ENCODE measurements around the gene AFF1.

- TF ChIP-seq, protein P1, sequence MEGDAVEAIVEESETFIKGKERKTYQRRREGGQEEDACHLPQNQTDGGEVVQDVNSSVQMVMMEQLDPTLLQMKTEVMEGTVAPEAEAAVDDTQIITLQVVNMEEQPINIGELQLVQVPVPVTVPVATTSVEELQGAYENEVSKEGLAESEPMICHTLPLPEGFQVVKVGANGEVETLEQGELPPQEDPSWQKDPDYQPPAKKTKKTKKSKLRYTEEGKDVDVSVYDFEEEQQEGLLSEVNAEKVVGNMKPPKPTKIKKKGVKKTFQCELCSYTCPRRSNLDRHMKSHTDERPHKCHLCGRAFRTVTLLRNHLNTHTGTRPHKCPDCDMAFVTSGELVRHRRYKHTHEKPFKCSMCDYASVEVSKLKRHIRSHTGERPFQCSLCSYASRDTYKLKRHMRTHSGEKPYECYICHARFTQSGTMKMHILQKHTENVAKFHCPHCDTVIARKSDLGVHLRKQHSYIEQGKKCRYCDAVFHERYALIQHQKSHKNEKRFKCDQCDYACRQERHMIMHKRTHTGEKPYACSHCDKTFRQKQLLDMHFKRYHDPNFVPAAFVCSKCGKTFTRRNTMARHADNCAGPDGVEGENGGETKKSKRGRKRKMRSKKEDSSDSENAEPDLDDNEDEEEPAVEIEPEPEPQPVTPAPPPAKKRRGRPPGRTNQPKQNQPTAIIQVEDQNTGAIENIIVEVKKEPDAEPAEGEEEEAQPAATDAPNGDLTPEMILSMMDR (IDR thresholded peaks at IDR 0.05; ENCODE audit: poor library complexity), result no peak
- TF ChIP-seq EZH2 (IDR thresholded peaks at IDR 0.05; ENCODE audit: borderline replicate concordance), result no peak
Measured at GRCh38 chr4:86946868-86947500, 12.2 kb downstream of the AFF1 start.
